K562 (cell line): ENCODE measurements around the gene ZFY. TPM values are rescaled to one million over a fixed set of nuclear protein-coding genes. Genes with fewer than 3 reads are reported as not detected.

Source experiments
- ATAC-seq: fragments of 200-7000 bp; cut with Tn5 transposase; 3 replicates; pipeline ENCODE4 v1.9.1; 2020; ENCODE audit warnings: moderate library complexity
- BruUV-seq: library from RNA; stranded (reverse); fragments of 400-500 nt; replicated peaks from 2 replicates; lab custom pipeline; 2021; lab: Mats Ljungman, UMichigan
- CTCF ChIA-PET: fragments of 300-600 bp; formaldehyde crosslinking; extraction: SDS; loops from one replicate; lab custom pipeline; 2021; ENCODE audit warnings: low intra/inter-chr PET ratio; lab: Yijun Ruan, JAX
- POLR2A ChIA-PET: fragments of 300-600, 350-650 bp; sonication (Branson Sonifier 250); formaldehyde crosslinking; extraction: SDS; loops from one replicate; lab custom pipeline; 2021; ENCODE audit warnings: antibody characterized with exemption, inconsistent platforms; lab: Yijun Ruan, JAX
- DNase-seq, 4 experiments: peaks; one replicate each; pipeline versions ENCODE4 v3.0.0 to v3.0.0-alpha.2; 2011 to 2018; ENCODE audit warnings: low spot score in 3 of 4, mixed read lengths in 3 of 4; ENCODE audit errors: extremely low read depth in 1 of 4
- FAIRE-seq: peaks from 2 replicates; lab custom pipeline; 2011; peaks lifted over from hg19 to GRCh38; lab: Jason Lieb, UNC
- H2AFZ ChIP-seq: 2 replicates; pipeline ENCODE4 v1.6.0; 2011; ENCODE audit warnings: low read depth, low read length, control low read depth, inconsistent platforms
- H3K27ac ChIP-seq: fragments of 200-600 bp; 3 replicates; pipeline ENCODE4 v1.8.0; 2011; ENCODE audit warnings: low read depth, mild to moderate bottlenecking, control low read depth, inconsistent platforms, low read length, moderate library complexity, mixed read lengths; ENCODE audit errors: extremely low read depth
- H3K27me3 ChIP-seq, 2 experiments: fragments of 300-600 bp in 1 of 2; 2 replicates in 1 of 2; 3 replicates in 1 of 2; pipeline versions ENCODE4 v1.6.0 to v1.8.0; 2011; ENCODE audit warnings: inconsistent platforms in 2 of 2, low read length in 2 of 2, mild to moderate bottlenecking in 1 of 2, mixed read lengths in 1 of 2, moderate library complexity in 1 of 2; ENCODE audit not compliant: control insufficient read depth in 2 of 2, insufficient read depth in 2 of 2
- H3K36me3 ChIP-seq: fragments of 300-600 bp; 3 replicates; pipeline ENCODE4 v1.8.0; 2011; ENCODE audit warnings: mild to moderate bottlenecking, low read length, inconsistent platforms; ENCODE audit not compliant: control insufficient read depth, insufficient read depth
- H3K4me1 ChIP-seq, 2 experiments: fragments of 200-600 bp in 1 of 2; replicated peaks in 1 of 2; 2 replicates in 1 of 2; 3 replicates in 1 of 2; pipeline versions ENCODE4 v1.5.1 to v1.8.0; 2011; ENCODE audit warnings: inconsistent platforms in 2 of 2, low read length in 2 of 2, mild to moderate bottlenecking in 1 of 2, mixed read lengths in 1 of 2, moderate library complexity in 1 of 2; ENCODE audit not compliant: control insufficient read depth in 2 of 2, insufficient read depth in 2 of 2
- H3K4me2 ChIP-seq: 2 replicates; pipeline ENCODE4 v1.6.1; 2011; ENCODE audit warnings: low read length, control low read depth, inconsistent platforms, mixed read lengths; ENCODE audit not compliant: insufficient read depth
- H3K4me3 ChIP-seq: fragments of 200-600 bp; sonication (generic), shearing (Covaris generic); 2 replicates; pipeline ENCODE4 v1.5.1; 2016; ENCODE audit warnings: control low read depth, inconsistent platforms
- H3K79me2 ChIP-seq: fragments of 200-600 bp; 3 replicates; pipeline ENCODE4 v1.8.0; 2011; ENCODE audit warnings: low read length, inconsistent platforms; ENCODE audit not compliant: control insufficient read depth, insufficient read depth
- H3K9ac ChIP-seq, 2 experiments: 2 replicates each; pipeline versions ENCODE4 v1.6.0 to v1.6.1; 2011; ENCODE audit warnings: low read depth in 2 of 2, low read length in 2 of 2, control low read depth in 1 of 2, inconsistent platforms in 1 of 2, mild to moderate bottlenecking in 1 of 2, mixed read lengths in 1 of 2; ENCODE audit not compliant: insufficient read depth in 1 of 2
- H3K9me1 ChIP-seq: one replicate; pipeline ENCODE4 v1.6.0; 2011; ENCODE audit warnings: inconsistent platforms, mild to moderate bottlenecking, low read length, moderate library complexity; ENCODE audit not compliant: control insufficient read depth, insufficient read depth
- H3K9me3 ChIP-seq: replicated peaks from 2 replicates; pipeline ENCODE4 v1.5.1; 2011; ENCODE audit warnings: low read depth, low read length, inconsistent platforms; ENCODE audit not compliant: control insufficient read depth, insufficient read depth
- H4K20me1 ChIP-seq: replicated peaks from 2 replicates; pipeline ENCODE4 v1.6.1; 2011; ENCODE audit warnings: low read length, inconsistent platforms, mixed read lengths; ENCODE audit not compliant: control insufficient read depth, insufficient read depth
- ARID4B ChIP-seq: sonication (generic); formaldehyde crosslinking; IDR thresholded peaks from 2 replicates; pipeline ENCODE4 v1.8.0; 2022; ENCODE audit warnings: mild to moderate bottlenecking, missing genetic modification reagents
- CHD4 ChIP-seq: fragments of 200-600 bp; sonication (generic); IDR thresholded peaks from 3 replicates; pipeline ENCODE4 v1.6.1; 2012; ENCODE audit warnings: low read depth, mild to moderate bottlenecking, mixed read lengths, low read length, inconsistent platforms; ENCODE audit not compliant: insufficient read depth, insufficient replicate concordance, poor library complexity, severe bottlenecking
- DPF2 ChIP-seq: fragments of 450-650 bp; IDR thresholded peaks from 2 replicates; pipeline ENCODE4 v1.6.1; 2016
- HMG20A ChIP-seq: fragments of 450-650 bp; formaldehyde crosslinking; conservative IDR thresholded peaks from 2 replicates; pipeline ENCODE4 v1.4.0; 2020; ENCODE audit warnings: mild to moderate bottlenecking, mixed read lengths
- LCOR ChIP-seq: sonication (generic); formaldehyde crosslinking; IDR thresholded peaks from 2 replicates; pipeline ENCODE4 v1.8.0; 2022; ENCODE audit warnings: mild to moderate bottlenecking, missing genetic modification reagents
- NFE2 ChIP-seq: IDR thresholded peaks from 2 replicates; pipeline ENCODE4 v1.6.1; 2014; ENCODE audit warnings: antibody characterized with exemption, low read depth
- RAD21 ChIP-seq, 2 experiments: fragments of 250-450 bp in 1 of 2; fragments of 450-650 bp in 1 of 2; sonication (Bioruptor Pico) in 1 of 2; formaldehyde crosslinking in 1 of 2; IDR thresholded peaks in 1 of 2; conservative IDR thresholded peaks in 1 of 2; 2 replicates each; pipeline versions ENCODE4 v1.4.0 to v1.8.0; 2020 to 2022; ENCODE audit warnings: mild to moderate bottlenecking in 2 of 2, moderate library complexity in 1 of 2
- SIRT6 ChIP-seq: IDR thresholded peaks from one replicate; pipeline ENCODE4 v1.6.1; 2012; ENCODE audit warnings: low read depth, mild to moderate bottlenecking, control low read depth, inconsistent platforms, low read length, moderate library complexity
- TGIF2 ChIP-seq: sonication (generic); formaldehyde crosslinking; IDR thresholded peaks from 2 replicates; pipeline ENCODE4 v1.8.1; 2022; ENCODE audit warnings: mild to moderate bottlenecking, missing genetic modification reagents, moderate library complexity
- ZBTB43 ChIP-seq: sonication (generic); formaldehyde crosslinking; IDR thresholded peaks from 2 replicates; pipeline ENCODE4 v1.8.0; 2023; ENCODE audit warnings: mild to moderate bottlenecking, missing genetic modification reagents
- WGBS: fragments of 100-300 bp; shearing (Covaris generic); methylation state at CpG from one replicate; pipeline ENCODE4 v1.1.6; 2016; ENCODE audit warnings: low coverage, mixed read lengths; ENCODE audit not compliant: insufficient coverage; ENCODE audit errors: missing lambda C conversion rate; 5-methylcytosine and 5-hydroxymethylcytosine counted together
- in situ Hi-C: fragments of 300-500 bp; cut with MboI; formaldehyde crosslinking; loops from 4 replicates; pipeline ENCODE4 v1.15.0; 2018; ENCODE audit warnings: inconsistent platforms, mixed read lengths
- intact Hi-C: fragments of 100-400 bp; cut with micrococcal nuclease; formaldehyde crosslinking; loops from 2 replicates; pipeline ENCODE4 v1.14.2; 2022
- polyA plus RNA-seq, 8 experiments: library from polyadenylated mRNA; depleted of rRNA in 4 of 8; stranded (reverse) in 5 of 8; unstranded in 3 of 8; fragments of >200 nt; fragmentation: Nextera tagmentation in 2 of 8; fragmentation: Illumina TruSeq in 1 of 8; extraction: Ambion mirVana in 2 of 8; extraction: Trizol in 1 of 8; gene quantifications; 2 replicates each; pipeline versions ENCODE4 v1.2.1 to v1.2.3, GENCODE V29; 2011 to 2014; ENCODE audit warnings: inconsistent platforms in 1 of 8, missing spikeins in 1 of 8
- total RNA-seq, 7 experiments: library from RNA; depleted of rRNA in 6 of 7; stranded (reverse); fragments of >200 nt in 6 of 7; fragmentation: Illumina TruSeq in 2 of 7; extraction: Trizol in 2 of 7; gene quantifications; 2 replicates each; pipeline versions ENCODE4 v1.2.1 to v1.2.3, GENCODE V29; 2011 to 2021; ENCODE audit warnings: low replicate concordance in 1 of 7

Gene ZFY
- total and polyA plus RNA-seq, 9 of the 15 experiments (the other 6 are each of a cell fraction or from before 2014, with no cell fraction given), result not detected

- no peaks in the 10 kb centered on the region for H3K9me3 ChIP-seq
- in situ Hi-C loops, result no loop called here
Observed at GRCh38 chrY:2962061-2962460, 26.9 kb downstream of the ZFY start.

More at GRCh38 chrY:2962061-2962460, 26.9 kb downstream of the ZFY start:
- TF ChIP-seq NFE2 (no peak), TGIF2 (no peak), DPF2 (no peak), HMG20A (CRISPR knock-in tag) (no peak), SIRT6 (no peak), RAD21 (CRISPR knock-in tag; conservative IDR thresholded peaks at IDR 0.05 in 1 of 2, IDR thresholded peaks at IDR 0.05 in 1 of 2) (no peak), CHD4 (no peak), ARID4B (no peak), LCOR (no peak), ZBTB43 (CRISPR knock-in tag) (no peak)
- H3K27ac ChIP-seq, result no peak overlapping the region
- POLR2A ChIA-PET, result no interaction called here
- H3K4me2 ChIP-seq, result no peak overlapping the region
- FAIRE-seq, result no peak
- H3K4me1 ChIP-seq, result no peaks in the 10 kb centered on the region
- WGBS, result no CpG with 5 or more reads among the region's 2 CpGs
- no peak overlapping the region for H3K9ac ChIP-seq
- no peak overlapping the region for H3K4me3 ChIP-seq
- no peaks in the 10 kb centered on the region for H3K27me3 ChIP-seq
- no peak for ATAC-seq
- no TSS peak for BruUV-seq
- no peaks in the 10 kb centered on the region for H4K20me1 ChIP-seq
- CTCF ChIA-PET, result no interaction called here
- intact Hi-C loops, result no loop called here
- H3K79me2 ChIP-seq, result no peaks in the 10 kb centered on the region
- no peaks in the 10 kb centered on the region for H3K36me3 ChIP-seq
- no peak for DNase-seq
- no peaks in the 10 kb centered on the region for H3K9me1 ChIP-seq
- H2AFZ ChIP-seq, result no peak overlapping the region
